Natural killer cell (primary cell): Measurements from ENCODE around the gene ELFN1. TPM values are rescaled to one million over a fixed set of nuclear protein-coding genes. Genes with fewer than 3 reads are reported as not detected.
A peak's percentile ranks its signal among the peaks of the same experiment; 100 is the strongest.

Source experiments
- ATAC-seq, 3 donors: fragments of 150-1000 bp in 2 of 3; fragments of 200-7000 bp in 1 of 3; cut with Tn5 transposase; 1 replicate in 1 of 3; 2 replicates in 2 of 3; pipeline ENCODE4 v1.10.0; 2021; ENCODE audit warnings: mild to moderate bottlenecking in 2 of 3, moderate library complexity in 2 of 3
- DNase-seq, 2 donors: peaks; one replicate each; pipeline versions ENCODE4 v3.0.0 to v3.0.0-alpha.2; 2013 to 2021; ENCODE audit warnings: mixed read lengths in 1 of 2
- H3K27ac ChIP-seq: one replicate; pipeline ENCODE4 v1.5.1; 2013; ENCODE audit warnings: mild to moderate bottlenecking, low read length
- H3K27me3 ChIP-seq: one replicate; pipeline ENCODE4 v1.6.1; 2013; ENCODE audit warnings: low read length; ENCODE audit not compliant: control insufficient read depth, insufficient read depth
- H3K36me3 ChIP-seq: one replicate; pipeline ENCODE4 v1.6.1; 2013; ENCODE audit warnings: low read length; ENCODE audit not compliant: control insufficient read depth, insufficient read depth
- H3K4me1 ChIP-seq: one replicate; pipeline ENCODE4 v1.6.1; 2013; ENCODE audit warnings: low read length; ENCODE audit not compliant: control insufficient read depth, insufficient read depth
- H3K4me3 ChIP-seq: one replicate; pipeline ENCODE4 v1.5.1; 2013; ENCODE audit warnings: low read length
- H3K9me3 ChIP-seq: one replicate; pipeline ENCODE4 v1.6.1; 2013; ENCODE audit warnings: low read length; ENCODE audit not compliant: control insufficient read depth, insufficient read depth
- H3K27ac Mint-ChIP-seq, 2 donors: one replicate each; pipeline ENCODE4 v1.8.0; 2022; ENCODE audit warnings: mild to moderate bottlenecking in 2 of 2, mixed read lengths in 2 of 2, moderate library complexity in 1 of 2
- H3K27me3 Mint-ChIP-seq, 2 donors: one replicate each; pipeline ENCODE4 v1.8.0; 2022; ENCODE audit warnings: low read depth in 2 of 2, mixed read lengths in 2 of 2
- H3K36me3 Mint-ChIP-seq: one replicate; pipeline ENCODE4 v1.8.0; 2022; ENCODE audit warnings: mixed read lengths
- H3K4me1 Mint-ChIP-seq, 2 donors: one replicate each; pipeline ENCODE4 v1.8.0; 2022; ENCODE audit warnings: mixed read lengths in 2 of 2
- H3K4me3 Mint-ChIP-seq: one replicate; pipeline ENCODE4 v1.8.0; 2022; ENCODE audit warnings: mild to moderate bottlenecking, moderate library complexity, mixed read lengths
- H3K9me3 Mint-ChIP-seq, 2 donors: one replicate each; pipeline ENCODE4 v1.8.0; 2022; ENCODE audit warnings: mixed read lengths in 2 of 2
- WGBS: methylation state at CpG from one replicate; pipeline ENCODE4 v1.1.7; 2013; ENCODE audit warnings: missing lambda C conversion rate; ENCODE audit not compliant: insufficient coverage; 5-methylcytosine and 5-hydroxymethylcytosine counted together
- intact Hi-C: fragments of 100-400 bp; cut with micrococcal nuclease; formaldehyde crosslinking; loops from one replicate; pipeline ENCODE4 v1.14.2; 2022
- total RNA-seq, 4 donors: library from RNA; stranded (reverse); fragments of 120-200 nt in 1 of 4; gene quantifications; one replicate each; pipeline versions ENCODE4 v1.2.3 to v1.2.4, GENCODE V29; 2013 to 2022
- TF ChIP-seq, protein P1 (sequence below): fragments of 200-600 bp; IDR thresholded peaks from one replicate; pipeline ENCODE4 v1.8.0; 2022; ENCODE audit warnings: antibody characterized with exemption

The ELFN1 gene
- total RNA-seq, 3 donors from 2014 or later (not counting 1 experiment from before 2014, with no cell fraction given), result 0.30 to 0.45 TPM; not detected in 1

DNA sequence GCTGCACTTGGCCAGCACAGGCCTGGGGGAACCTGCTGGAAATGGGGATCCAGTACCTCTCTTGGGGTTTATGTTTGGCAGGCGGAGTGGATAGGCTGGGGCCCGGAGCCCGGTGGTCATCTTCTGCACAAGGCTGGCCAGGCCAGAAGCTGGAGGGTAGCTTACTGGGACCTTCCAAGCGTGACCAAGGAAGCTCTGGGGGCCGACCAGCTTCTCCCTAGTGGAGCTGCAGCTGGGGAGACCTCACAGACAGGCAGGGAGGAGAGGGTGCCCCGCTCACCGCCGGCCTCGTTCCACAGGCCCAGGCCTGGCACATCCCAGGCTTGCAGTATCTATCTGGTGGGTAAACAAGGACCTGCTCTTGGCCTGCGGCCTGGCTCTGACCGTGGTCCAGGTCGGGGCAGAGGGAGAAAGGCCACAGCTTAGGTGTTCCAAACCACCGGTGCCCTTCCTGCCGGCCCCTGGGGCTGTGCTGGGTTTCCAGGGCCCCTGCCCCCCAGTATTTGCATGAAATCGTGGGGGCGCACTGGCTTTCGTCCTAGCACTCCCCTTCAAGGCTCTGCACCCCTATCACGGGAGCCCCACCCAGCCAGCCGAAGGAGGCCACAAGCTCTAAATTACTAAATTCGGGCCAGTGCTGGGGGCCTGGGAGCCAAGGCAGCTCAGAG, 1.5 kb upstream of the ELFN1 start:
- ATAC-seq (no peak), DNase-seq (no peak)
- peaks cover 42% of the 10 kb centered on the region for H3K27me3 ChIP-seq
- no peak overlapping the region for H3K27ac ChIP-seq
- H3K9me3 ChIP-seq, result no peaks in the 10 kb centered on the region
- Mint-ChIP-seq H3K4me3 (peak overlapping the region; percentile 68), H3K27ac (no peak overlapping the region), H3K27me3 (peaks cover 19 to 27% of the 10 kb centered on the region in 2 donors), H3K9me3 (no peaks in the 10 kb centered on the region), H3K36me3 (no peaks in the 10 kb centered on the region), H3K4me1 (peaks cover 5 to 14% of the 10 kb centered on the region in 2 donors)
- H3K4me1 ChIP-seq, result peaks cover 41% of the 10 kb centered on the region
- H3K36me3 ChIP-seq, result no peaks in the 10 kb centered on the region
- 37% methylated on average over 20 of the region's 20 CpGs for WGBS
- TF ChIP-seq, protein P1, sequence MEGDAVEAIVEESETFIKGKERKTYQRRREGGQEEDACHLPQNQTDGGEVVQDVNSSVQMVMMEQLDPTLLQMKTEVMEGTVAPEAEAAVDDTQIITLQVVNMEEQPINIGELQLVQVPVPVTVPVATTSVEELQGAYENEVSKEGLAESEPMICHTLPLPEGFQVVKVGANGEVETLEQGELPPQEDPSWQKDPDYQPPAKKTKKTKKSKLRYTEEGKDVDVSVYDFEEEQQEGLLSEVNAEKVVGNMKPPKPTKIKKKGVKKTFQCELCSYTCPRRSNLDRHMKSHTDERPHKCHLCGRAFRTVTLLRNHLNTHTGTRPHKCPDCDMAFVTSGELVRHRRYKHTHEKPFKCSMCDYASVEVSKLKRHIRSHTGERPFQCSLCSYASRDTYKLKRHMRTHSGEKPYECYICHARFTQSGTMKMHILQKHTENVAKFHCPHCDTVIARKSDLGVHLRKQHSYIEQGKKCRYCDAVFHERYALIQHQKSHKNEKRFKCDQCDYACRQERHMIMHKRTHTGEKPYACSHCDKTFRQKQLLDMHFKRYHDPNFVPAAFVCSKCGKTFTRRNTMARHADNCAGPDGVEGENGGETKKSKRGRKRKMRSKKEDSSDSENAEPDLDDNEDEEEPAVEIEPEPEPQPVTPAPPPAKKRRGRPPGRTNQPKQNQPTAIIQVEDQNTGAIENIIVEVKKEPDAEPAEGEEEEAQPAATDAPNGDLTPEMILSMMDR, result no peak
- intact Hi-C loops, result no loop called here
- no peak overlapping the region for H3K4me3 ChIP-seq

DNA sequence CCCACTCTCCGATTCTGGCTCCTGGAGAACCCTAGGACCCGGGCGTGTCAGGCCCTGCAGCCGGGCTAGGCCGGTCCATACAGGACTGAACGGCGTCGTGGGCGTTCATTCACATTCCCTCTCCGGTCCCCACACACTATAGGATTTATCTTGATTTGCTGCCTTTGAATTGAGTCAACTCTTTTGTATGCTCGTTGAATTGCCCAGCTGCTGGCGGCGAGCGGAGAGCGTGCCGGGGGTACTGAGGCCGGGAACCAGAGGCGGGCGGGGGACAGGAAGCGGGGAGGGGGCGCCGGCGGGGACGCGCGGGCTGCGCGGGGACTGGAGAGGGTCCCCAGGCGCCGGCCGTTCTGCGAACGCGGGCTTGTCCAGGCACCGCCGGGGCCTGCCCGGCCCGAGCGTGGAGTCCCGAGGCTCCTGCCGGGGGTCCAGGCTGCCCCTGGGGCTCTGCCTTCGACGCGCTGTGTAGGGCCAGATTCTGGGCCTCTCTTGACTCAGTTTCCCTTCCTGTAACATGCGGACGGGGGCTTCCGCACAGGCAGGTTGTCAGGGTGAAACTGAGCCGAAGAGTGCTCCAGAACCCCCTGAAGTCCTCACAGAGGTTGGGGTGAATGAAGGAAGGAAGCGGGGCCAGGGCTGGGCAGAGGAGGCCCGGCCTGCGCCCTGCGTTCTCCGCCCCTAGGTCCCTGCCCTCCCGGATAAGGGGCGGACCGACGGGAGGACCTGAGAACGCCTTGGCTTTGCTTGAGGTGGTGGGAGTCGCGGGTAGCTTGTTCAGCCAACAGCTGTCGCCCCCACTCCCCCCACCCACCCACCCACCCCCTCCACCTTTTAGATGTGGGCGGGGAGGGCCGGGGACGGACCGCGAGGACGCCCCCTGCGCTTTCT, 769 bp upstream of the ELFN1 start:
- 5% methylated on average over 55 of the region's 68 CpGs for WGBS
- Mint-ChIP-seq H3K4me1 (peaks cover 5 to 10% of the 10 kb centered on the region in 2 donors), H3K36me3 (no peaks in the 10 kb centered on the region), H3K4me3 (peak overlapping the region; percentile 61), H3K27ac (no peak overlapping the region), H3K27me3 (peaks cover 15 to 24% of the 10 kb centered on the region in 2 donors), H3K9me3 (no peaks in the 10 kb centered on the region)
- H3K4me1 ChIP-seq, result peaks cover 36% of the 10 kb centered on the region
- TF ChIP-seq, protein P1, result no peak
- no peak for DNase-seq
- H3K27ac ChIP-seq, result no peak overlapping the region
- H3K36me3 ChIP-seq, result no peaks in the 10 kb centered on the region
- H3K4me3 ChIP-seq, result no peak overlapping the region
- peaks cover 35% of the 10 kb centered on the region for H3K27me3 ChIP-seq
- ATAC-seq, result no peak
- intact Hi-C loops, result no loop called here
- H3K9me3 ChIP-seq, result no peaks in the 10 kb centered on the region

DNA sequence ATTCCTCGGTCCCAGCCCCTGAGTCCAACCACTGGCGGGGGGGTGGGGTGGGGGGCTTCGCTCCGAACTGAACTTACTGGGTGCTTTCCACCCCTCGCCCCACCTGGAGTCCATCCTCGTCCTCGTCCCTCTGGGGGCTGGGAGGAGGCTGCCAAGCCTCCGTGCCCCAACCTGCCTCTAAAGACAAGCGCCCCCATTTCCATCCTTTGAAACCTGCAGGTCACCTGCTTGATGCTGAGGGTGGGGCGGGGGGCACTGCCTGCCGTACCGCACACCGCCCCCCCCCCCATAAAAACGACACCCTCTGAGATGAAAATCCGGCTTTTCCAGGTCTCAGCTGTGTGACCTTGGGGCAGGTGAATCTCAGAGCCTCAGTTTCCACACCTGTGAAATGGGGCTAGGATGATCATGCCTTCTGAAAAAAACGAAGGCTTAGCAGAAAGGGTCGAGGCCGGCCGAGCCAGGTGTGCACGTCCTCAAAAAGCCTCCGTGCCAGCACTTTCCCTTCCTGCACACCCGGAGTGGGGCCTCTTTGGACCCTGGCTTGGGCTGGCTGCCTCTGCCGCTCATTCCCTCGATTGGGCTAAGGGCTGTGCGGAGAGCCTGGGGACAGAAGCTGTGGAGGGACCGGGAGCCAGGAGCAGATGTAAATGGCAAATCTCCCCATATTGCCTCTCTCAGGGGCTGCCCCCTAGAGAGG, 967 bp downstream of the ELFN1 start:
- H3K27me3 ChIP-seq, result peaks cover 30% of the 10 kb centered on the region
- H3K4me3 ChIP-seq, result no peak overlapping the region
- Mint-ChIP-seq H3K27me3 (peaks cover 16 to 24% of the 10 kb centered on the region in 2 donors), H3K4me3 (no peak overlapping the region), H3K9me3 (no peaks in the 10 kb centered on the region), H3K36me3 (no peaks in the 10 kb centered on the region), H3K4me1 (peaks cover 5 to 10% of the 10 kb centered on the region in 2 donors), H3K27ac (no peak overlapping the region)
- no peak overlapping the region for H3K27ac ChIP-seq
- H3K4me1 ChIP-seq, result peaks cover 28% of the 10 kb centered on the region
- WGBS, result 23% methylated on average over 24 of the region's 26 CpGs
- no peak for ATAC-seq
- H3K9me3 ChIP-seq, result no peaks in the 10 kb centered on the region
- TF ChIP-seq, protein P1, result no peak
- intact Hi-C loops, result no loop called here
- H3K36me3 ChIP-seq, result no peaks in the 10 kb centered on the region
- no peak for DNase-seq
